Colonic mucosa (tissue), 4 donors: Measurements from ENCODE around the gene CFAP92. TPM values are rescaled to one million over a fixed set of nuclear protein-coding genes. Genes with fewer than 3 reads are reported as not detected.
"Not testable (repeated sequence)": the region's sequence is repeated elsewhere in the genome, so short reads cannot be mapped to it uniquely, and the experiment has no call there.

Source experiments
- DNase-seq: peaks from one replicate; pipeline ENCODE4 v3.0.0-alpha.2; 2020
- H3K27ac ChIP-seq: fragments of 200-600 bp; one replicate; pipeline ENCODE4 v1.8.0; 2021
- H3K27me3 ChIP-seq: fragments of 200-600 bp; one replicate; pipeline ENCODE4 v1.8.0; 2021
- H3K36me3 ChIP-seq: fragments of 200-600 bp; one replicate; pipeline ENCODE4 v1.8.0; 2021
- H3K4me1 ChIP-seq: fragments of 200-600 bp; one replicate; pipeline ENCODE4 v1.8.0; 2021; ENCODE audit warnings: mild to moderate bottlenecking
- H3K4me3 ChIP-seq: fragments of 200-600 bp; one replicate; pipeline ENCODE4 v1.8.0; 2021
- H3K9ac ChIP-seq, 2 donors: one replicate each; pipeline ENCODE4 v1.7.0; 2013; ENCODE audit warnings: control low read depth in 2 of 2, low read depth in 2 of 2, low read length in 2 of 2
- H3K9me3 ChIP-seq: fragments of 200-600 bp; one replicate; pipeline ENCODE4 v1.8.0; 2021
- intact Hi-C: fragments of 100-400 bp; cut with DNase I; formaldehyde crosslinking; loops from one replicate; pipeline ENCODE4 v1.14.1; 2022
- total RNA-seq, 2 donors: library from RNA; stranded (reverse); fragmentation: NEBNext Ultra II Directional in 1 of 2; extraction: Animal tissue kit (Norgen Biotek cat#: 25700) in 1 of 2; gene quantifications; one replicate each; pipeline ENCODE4 v1.2.1, GENCODE V29; 2021
- TF ChIP-seq, protein P1 (sequence below): fragments of 200-600 bp; IDR thresholded peaks from one replicate; pipeline ENCODE4 v1.8.0; 2022; ENCODE audit warnings: antibody characterized with exemption, mild to moderate bottlenecking
- donor health status: healthy.
- donor health status: DM: no; HTN: no; CAD: no.
- donor health status: DM: no; HTN: no; CAD: no.

CFAP92 gene
- total RNA-seq, 2 donors from 2014 or later, result 0.77 to 1.2 TPM

DNA sequence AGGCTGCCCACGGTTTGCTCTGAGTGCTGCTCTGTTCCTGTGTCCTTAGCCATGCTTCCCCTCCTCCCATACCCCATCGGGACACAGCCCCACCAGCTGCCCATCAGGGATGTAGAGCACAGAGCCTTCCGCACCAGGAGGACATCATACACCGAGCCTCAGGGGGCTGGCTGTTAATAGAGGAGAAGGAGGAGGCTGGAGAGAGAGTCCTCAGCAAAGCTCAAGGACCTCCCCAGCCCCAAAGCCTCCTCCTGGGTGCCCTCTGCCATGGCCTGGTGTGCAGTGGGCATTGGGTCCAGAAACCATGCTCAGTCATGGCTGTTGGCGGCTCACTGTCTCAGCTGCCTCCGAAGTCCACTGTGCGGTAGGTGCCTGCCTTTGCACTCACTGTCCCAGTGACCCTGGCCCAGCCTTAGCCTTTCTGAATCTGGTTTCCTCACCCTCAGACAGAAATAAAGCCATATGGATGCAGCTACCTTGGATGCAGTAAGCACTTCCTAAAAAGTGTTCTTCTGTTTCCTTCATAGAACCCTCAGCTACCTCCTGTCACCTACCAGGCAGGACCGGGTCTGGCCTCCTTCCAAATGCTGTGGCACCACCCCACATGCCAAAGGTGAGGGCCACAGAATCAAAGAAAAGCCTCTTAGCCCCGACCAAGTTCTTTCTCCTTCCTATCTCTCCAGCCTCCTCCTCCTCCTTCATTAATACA is 60.5 kb downstream of the CFAP92 start:
- no peaks in the 10 kb centered on the region for H3K9me3 ChIP-seq
- no peaks in the 10 kb centered on the region for H3K36me3 ChIP-seq
- H3K9ac ChIP-seq, result no peak overlapping the region
- no peaks in the 10 kb centered on the region for H3K4me1 ChIP-seq
- no peaks in the 10 kb centered on the region for H3K27me3 ChIP-seq
- no peak overlapping the region for H3K4me3 ChIP-seq
- no peak for DNase-seq
- TF ChIP-seq, protein P1, sequence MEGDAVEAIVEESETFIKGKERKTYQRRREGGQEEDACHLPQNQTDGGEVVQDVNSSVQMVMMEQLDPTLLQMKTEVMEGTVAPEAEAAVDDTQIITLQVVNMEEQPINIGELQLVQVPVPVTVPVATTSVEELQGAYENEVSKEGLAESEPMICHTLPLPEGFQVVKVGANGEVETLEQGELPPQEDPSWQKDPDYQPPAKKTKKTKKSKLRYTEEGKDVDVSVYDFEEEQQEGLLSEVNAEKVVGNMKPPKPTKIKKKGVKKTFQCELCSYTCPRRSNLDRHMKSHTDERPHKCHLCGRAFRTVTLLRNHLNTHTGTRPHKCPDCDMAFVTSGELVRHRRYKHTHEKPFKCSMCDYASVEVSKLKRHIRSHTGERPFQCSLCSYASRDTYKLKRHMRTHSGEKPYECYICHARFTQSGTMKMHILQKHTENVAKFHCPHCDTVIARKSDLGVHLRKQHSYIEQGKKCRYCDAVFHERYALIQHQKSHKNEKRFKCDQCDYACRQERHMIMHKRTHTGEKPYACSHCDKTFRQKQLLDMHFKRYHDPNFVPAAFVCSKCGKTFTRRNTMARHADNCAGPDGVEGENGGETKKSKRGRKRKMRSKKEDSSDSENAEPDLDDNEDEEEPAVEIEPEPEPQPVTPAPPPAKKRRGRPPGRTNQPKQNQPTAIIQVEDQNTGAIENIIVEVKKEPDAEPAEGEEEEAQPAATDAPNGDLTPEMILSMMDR, result no peak
- intact Hi-C loops, result no loop called here
- no peak overlapping the region for H3K27ac ChIP-seq

DNA sequence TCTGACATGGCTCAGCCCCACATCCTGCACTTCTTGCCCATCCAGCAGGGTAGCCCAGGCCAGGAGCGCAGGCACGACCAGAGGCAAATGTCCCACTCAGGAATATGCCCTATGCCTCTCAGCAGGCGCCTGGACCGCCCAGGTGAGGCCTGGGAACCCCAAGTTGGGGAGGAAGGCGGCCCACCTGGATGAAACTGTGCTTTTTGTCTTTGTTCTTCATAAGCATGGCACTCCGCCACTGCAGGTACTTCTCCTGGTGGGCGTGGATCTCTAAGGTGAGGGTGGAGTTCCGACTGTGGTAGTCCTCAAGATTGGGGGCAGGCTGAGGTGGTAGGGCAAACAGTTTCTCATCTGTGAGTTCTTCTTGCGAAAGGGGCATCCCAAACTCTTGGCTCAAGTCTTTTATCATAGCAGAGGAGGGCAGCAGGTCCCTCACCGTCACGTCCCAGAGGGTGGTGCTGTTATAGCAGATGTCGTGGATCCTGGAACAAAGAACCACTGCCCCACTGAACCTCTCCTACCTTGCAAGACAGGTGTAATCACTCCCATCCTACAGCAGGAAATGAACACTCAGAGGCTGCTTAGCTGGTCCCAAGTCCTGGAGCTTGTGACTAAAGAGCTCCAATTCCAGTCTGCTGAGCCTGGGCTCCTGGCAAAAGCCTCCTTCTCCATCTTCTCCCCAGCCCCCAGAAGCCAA is 61.2 kb downstream of the CFAP92 start:
- intact Hi-C loops, result no loop called here
- no peak overlapping the region for H3K4me3 ChIP-seq
- no peak overlapping the region for H3K9ac ChIP-seq
- DNase-seq, result no peak
- no peaks in the 10 kb centered on the region for H3K27me3 ChIP-seq
- H3K4me1 ChIP-seq, result no peaks in the 10 kb centered on the region
- H3K27ac ChIP-seq, result no peak overlapping the region
- TF ChIP-seq, protein P1, result no peak
- no peaks in the 10 kb centered on the region for H3K9me3 ChIP-seq
- H3K36me3 ChIP-seq, result no peaks in the 10 kb centered on the region

DNA sequence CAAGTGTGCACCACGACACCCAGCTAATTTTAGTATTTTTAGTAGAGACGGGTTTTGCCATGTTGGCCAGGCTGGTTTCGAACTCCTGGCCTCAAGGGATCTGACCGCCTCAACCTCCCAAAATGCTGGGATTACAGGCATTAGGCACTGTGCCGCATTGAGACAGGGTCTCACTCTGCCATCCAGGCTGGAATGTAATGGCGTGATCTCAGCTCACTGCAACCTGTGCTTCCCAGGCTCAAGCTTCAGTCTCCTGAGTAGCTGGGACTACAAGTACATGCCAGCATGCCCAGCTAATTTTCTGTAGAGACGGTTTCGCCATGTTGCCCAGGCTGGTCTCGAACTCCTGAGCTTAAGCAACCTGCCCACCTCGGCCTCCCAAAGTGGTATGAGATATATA is 62.8 kb downstream of the CFAP92 start:
- no peaks in the 10 kb centered on the region for H3K36me3 ChIP-seq
- H3K27me3 ChIP-seq, result no peaks in the 10 kb centered on the region
- no peak for DNase-seq
- H3K9me3 ChIP-seq, result no peaks in the 10 kb centered on the region
- no peaks in the 10 kb centered on the region for H3K4me1 ChIP-seq
- intact Hi-C loops, result no loop called here
- no peak overlapping the region for H3K9ac ChIP-seq
- no peak overlapping the region for H3K4me3 ChIP-seq
- TF ChIP-seq, protein P1, result no peak
- H3K27ac ChIP-seq, result no peak overlapping the region

DNA sequence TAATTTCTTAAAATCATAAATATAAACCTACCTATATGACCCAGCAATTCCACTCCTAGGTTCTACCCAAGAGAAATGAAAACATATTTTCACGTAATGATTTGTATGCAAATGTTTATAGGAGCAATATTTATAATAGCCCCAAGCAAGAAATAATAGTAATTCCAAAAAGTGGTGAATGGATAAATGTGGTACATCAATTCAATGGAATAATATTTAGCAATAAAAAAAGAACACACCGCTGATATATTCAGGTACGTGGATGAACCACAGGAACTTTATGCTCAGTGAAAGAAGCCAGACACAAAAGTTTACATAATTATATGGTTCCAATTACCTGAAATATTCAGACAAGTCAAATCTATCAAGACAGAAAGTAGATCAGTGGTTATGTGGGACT is 64.5 kb downstream of the CFAP92 start:
- Histone ChIP-seq H3K4me3 (no peak overlapping the region), H3K27me3 (no peaks in the 10 kb centered on the region), H3K27ac (no peak overlapping the region), H3K9me3 (no peaks in the 10 kb centered on the region), H3K36me3 (no peaks in the 10 kb centered on the region), H3K9ac (no peak overlapping the region), H3K4me1 (no peaks in the 10 kb centered on the region)
- TF ChIP-seq, protein P1, result no peak
- no peak for DNase-seq
- intact Hi-C loops, result no loop called here

DNA sequence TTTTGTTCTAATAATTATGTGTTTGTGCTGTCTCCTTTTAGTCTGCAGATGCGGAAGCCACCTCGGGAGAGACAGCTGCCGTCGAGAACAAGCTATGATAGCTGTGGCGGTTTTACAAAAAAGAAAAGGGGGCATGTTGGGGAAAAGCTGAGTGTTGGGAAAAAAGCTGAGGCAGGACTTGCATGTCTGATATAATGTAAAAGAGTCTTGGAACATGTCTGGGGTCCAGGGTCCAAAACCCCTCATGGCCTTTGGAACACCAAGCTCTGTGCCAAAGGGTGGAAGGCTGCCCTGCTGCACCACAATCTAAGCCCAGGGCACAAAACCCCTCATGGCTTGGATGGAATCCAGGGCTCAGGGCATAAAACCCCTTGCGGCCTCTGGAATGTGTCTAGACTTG is 69.9 kb downstream of the CFAP92 start:
- H3K9me3 ChIP-seq, H3K4me1 ChIP-seq, H3K36me3 ChIP-seq, H3K4me3 ChIP-seq, intact Hi-C loops, H3K27ac ChIP-seq, H3K27me3 ChIP-seq, H3K9ac ChIP-seq, DNase-seq: not testable (repeated sequence)

DNA sequence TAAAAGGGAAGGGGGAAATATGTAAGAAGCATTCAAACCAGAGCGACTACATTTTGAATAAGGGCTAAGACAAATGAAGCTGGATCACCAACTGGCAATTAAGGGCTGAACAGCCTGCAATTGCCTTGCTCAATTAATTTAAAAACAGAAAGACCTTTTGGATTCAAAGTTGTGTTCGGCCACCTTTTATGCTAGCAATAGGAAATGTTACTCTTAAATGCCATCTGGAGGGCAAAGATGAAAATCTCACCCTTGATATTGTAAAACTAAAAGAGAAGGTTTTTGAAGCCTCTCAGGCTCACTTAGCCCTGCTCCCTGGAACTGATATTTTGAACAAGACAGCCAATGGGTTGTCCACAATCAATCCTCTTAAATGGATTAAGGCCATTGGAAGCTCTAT is 70.3 kb downstream of the CFAP92 start:
- Histone ChIP-seq H3K4me1 (no peaks in the 10 kb centered on the region), H3K9ac (no peak overlapping the region), H3K27ac (no peak overlapping the region), H3K4me3 (no peak overlapping the region), H3K36me3 (no peaks in the 10 kb centered on the region), H3K27me3 (no peaks in the 10 kb centered on the region), H3K9me3 (no peaks in the 10 kb centered on the region)
- intact Hi-C loops, result no loop called here
- TF ChIP-seq, protein P1, result no peak
- no peak for DNase-seq
